H9 (cell line): ENCODE results near the gene MALT1. TPM values are rescaled to one million over a fixed set of nuclear protein-coding genes. Genes with fewer than 3 reads are reported as not detected.

ENCODE experiments used
- DNase-seq: peaks from one replicate; pipeline ENCODE4 v3.0.0-alpha.2; 2017
- H2AFZ ChIP-seq: one replicate; pipeline ENCODE4 v1.6.1; 2013; ENCODE audit warnings: mild to moderate bottlenecking, low read length, control low read depth, moderate library complexity
- H2AK5ac ChIP-seq: 2 replicates; pipeline ENCODE4 v1.6.1; 2013; ENCODE audit warnings: low read length, control low read depth, mixed read lengths; ENCODE audit not compliant: insufficient read length
- H2BK120ac ChIP-seq: one replicate; pipeline ENCODE4 v1.6.1; 2013; ENCODE audit warnings: low read depth, mild to moderate bottlenecking, low read length, control low read depth, inconsistent platforms; ENCODE audit not compliant: poor library complexity, severe bottlenecking
- H2BK12ac ChIP-seq: 2 replicates; pipeline ENCODE4 v1.6.1; 2013; ENCODE audit warnings: low read length, control low read depth, mixed read lengths, low read depth; ENCODE audit not compliant: insufficient read length
- H2BK15ac ChIP-seq: 2 replicates; pipeline ENCODE4 v1.6.1; 2013; ENCODE audit warnings: low read depth, low read length, control low read depth
- H2BK20ac ChIP-seq: one replicate; pipeline ENCODE4 v1.6.1; 2013; ENCODE audit warnings: low read depth, mild to moderate bottlenecking, low read length, control low read depth, inconsistent platforms; ENCODE audit not compliant: poor library complexity, severe bottlenecking
- H2BK5ac ChIP-seq: 2 replicates; pipeline ENCODE4 v1.6.1; 2013; ENCODE audit warnings: low read length, control low read depth, mixed read lengths; ENCODE audit not compliant: insufficient read length
- H3K14ac ChIP-seq: 2 replicates; pipeline ENCODE4 v1.6.1; 2013; ENCODE audit warnings: low read length, control low read depth; ENCODE audit not compliant: insufficient read depth
- H3K18ac ChIP-seq: 2 replicates; pipeline ENCODE4 v1.6.1; 2013; ENCODE audit warnings: low read depth, mild to moderate bottlenecking, mixed read lengths, low read length, control low read depth; ENCODE audit not compliant: insufficient read length
- H3K23ac ChIP-seq: 2 replicates; pipeline ENCODE4 v1.6.1; 2013; ENCODE audit warnings: low read length, control low read depth, mixed read lengths, low read depth; ENCODE audit not compliant: insufficient read length
- H3K23me2 ChIP-seq: 2 replicates; pipeline ENCODE4 v1.6.1; 2013; ENCODE audit warnings: low read depth, mild to moderate bottlenecking, mixed read lengths, low read length, control low read depth; ENCODE audit not compliant: insufficient read length, poor library complexity, severe bottlenecking
- H3K27ac ChIP-seq: 2 replicates; pipeline ENCODE4 v1.5.1; 2013; ENCODE audit warnings: low read length, control low read depth, mixed read lengths, low read depth; ENCODE audit not compliant: insufficient read length
- H3K27me3 ChIP-seq: 2 replicates; pipeline ENCODE4 v1.6.1; 2013; ENCODE audit warnings: low read length, control low read depth, inconsistent platforms; ENCODE audit not compliant: insufficient read depth
- H3K4ac ChIP-seq: 2 replicates; pipeline ENCODE4 v1.6.1; 2013; ENCODE audit warnings: low read depth, mild to moderate bottlenecking, control low read depth, inconsistent platforms, low read length, moderate library complexity
- H3K4me1 ChIP-seq: 2 replicates; pipeline ENCODE4 v1.6.1; 2013; ENCODE audit warnings: low read length, control low read depth, inconsistent platforms; ENCODE audit not compliant: insufficient read depth
- H3K4me2 ChIP-seq: 2 replicates; pipeline ENCODE4 v1.6.1; 2013; ENCODE audit warnings: low read length, control low read depth, mixed read lengths; ENCODE audit not compliant: insufficient read length, insufficient read depth
- H3K56ac ChIP-seq: 2 replicates; pipeline ENCODE4 v1.6.1; 2013; ENCODE audit warnings: low read depth, mild to moderate bottlenecking, mixed read lengths, low read length, control low read depth; ENCODE audit not compliant: insufficient read length
- H3K79me1 ChIP-seq: 2 replicates; pipeline ENCODE4 v1.6.1; 2013; ENCODE audit warnings: low read depth, mild to moderate bottlenecking, moderate library complexity, low read length, control low read depth, inconsistent platforms; ENCODE audit not compliant: insufficient read depth, poor library complexity, severe bottlenecking
- H3K79me2 ChIP-seq: 2 replicates; pipeline ENCODE4 v1.6.1; 2013; ENCODE audit warnings: low read length, control low read depth, inconsistent platforms; ENCODE audit not compliant: insufficient read depth
- H3K9ac ChIP-seq: 2 replicates; pipeline ENCODE4 v1.6.1; 2013; ENCODE audit warnings: low read length, control low read depth, mixed read lengths; ENCODE audit not compliant: insufficient read length; ENCODE audit errors: extremely low read depth
- H3K9me3 ChIP-seq: one replicate; pipeline ENCODE4 v1.6.1; 2013; ENCODE audit warnings: low read depth, low read length, inconsistent platforms; ENCODE audit not compliant: control insufficient read depth
- H3T11ph ChIP-seq: one replicate; pipeline ENCODE4 v1.6.1; 2013; ENCODE audit warnings: mild to moderate bottlenecking, low read length, control low read depth, inconsistent platforms
- H4K20me1 ChIP-seq: one replicate; pipeline ENCODE4 v1.6.1; 2013; ENCODE audit not compliant: control insufficient read depth, insufficient read length, insufficient read depth
- H4K5ac ChIP-seq: 2 replicates; pipeline ENCODE4 v1.6.1; 2013; ENCODE audit warnings: low read depth, mild to moderate bottlenecking, mixed read lengths, low read length, control low read depth; ENCODE audit not compliant: insufficient read length
- H4K8ac ChIP-seq: replicated peaks from 2 replicates; pipeline ENCODE4 v1.6.1; 2013; ENCODE audit warnings: low read length, control low read depth, mixed read lengths, low read depth; ENCODE audit not compliant: insufficient read length
- H4K91ac ChIP-seq: 2 replicates; pipeline ENCODE4 v1.6.1; 2013; ENCODE audit warnings: low read depth, mild to moderate bottlenecking, moderate library complexity, mixed read lengths, low read length, control low read depth; ENCODE audit not compliant: insufficient read length
- H3K27ac Mint-ChIP-seq, 3 experiments: 2 replicates in 2 of 3; 3 replicates in 1 of 3; pipeline ENCODE4 v1.8.0; 2020 to 2021; ENCODE audit warnings: mixed read lengths in 3 of 3, mild to moderate bottlenecking in 1 of 3, moderate library complexity in 1 of 3
- H3K27me3 Mint-ChIP-seq: 2 replicates; pipeline ENCODE4 v1.8.0; 2021; ENCODE audit warnings: low read depth, mild to moderate bottlenecking, moderate library complexity, mixed read lengths
- H3K36me3 Mint-ChIP-seq, 3 experiments: 2 replicates in 2 of 3; 3 replicates in 1 of 3; pipeline ENCODE4 v1.8.0; 2020 to 2021; ENCODE audit warnings: low read depth in 3 of 3, mixed read lengths in 3 of 3; ENCODE audit not compliant: insufficient read depth in 1 of 3
- H3K4me1 Mint-ChIP-seq, 2 experiments: 2 replicates each; pipeline ENCODE4 v1.8.0; 2020; ENCODE audit warnings: mixed read lengths in 2 of 2
- H3K4me3 Mint-ChIP-seq, 2 experiments: 2 replicates in 1 of 2; 3 replicates in 1 of 2; pipeline ENCODE4 v1.8.0; 2020 to 2021; ENCODE audit warnings: mild to moderate bottlenecking in 2 of 2, mixed read lengths in 2 of 2, moderate library complexity in 1 of 2
- H3K9me3 Mint-ChIP-seq, 2 experiments: 2 replicates in 1 of 2; 3 replicates in 1 of 2; pipeline ENCODE4 v1.8.0; 2020; ENCODE audit warnings: mild to moderate bottlenecking in 2 of 2, mixed read lengths in 2 of 2, moderate library complexity in 1 of 2
- WGBS: extraction: QIAGEN DNeasy Blood & Tissue Kit; methylation state at CpG from one replicate; pipeline ENCODE4 v1.1.7; 2013; ENCODE audit warnings: missing lambda C conversion rate, low lambda C conversion rate, mixed read lengths; ENCODE audit not compliant: insufficient read length; ENCODE audit errors: extremely low coverage; 5-methylcytosine and 5-hydroxymethylcytosine counted together
- total RNA-seq: library from RNA; stranded (reverse); gene quantifications from 2 replicates; pipeline ENCODE4 v1.2.1, GENCODE V29; 2021
- TF ChIP-seq, protein P1 (sequence below): fragments of 200-600 bp; sonication (generic); conservative IDR thresholded peaks from 3 replicates; pipeline ENCODE4 v1.8.0; 2021; ENCODE audit warnings: antibody characterized with exemption, mild to moderate bottlenecking

Gene MALT1
- total RNA-seq, 1 experiment from 2014 or later = 18.1 TPM

- Histone ChIP-seq H2AK5ac (no peak overlapping the region), H4K91ac (no peak overlapping the region), H3K27ac (no peak overlapping the region), H2BK15ac (no peak overlapping the region), H2BK20ac (no peak overlapping the region), H2BK5ac (no peak overlapping the region), H3K79me1 (no peaks in the 10 kb centered on the region), H2BK120ac (no peak overlapping the region), H3K56ac (no peak overlapping the region), H3K23ac (no peak overlapping the region), H3K4me1 (no peaks in the 10 kb centered on the region; the same call in 1 of the 2 replicates), H2AFZ (no peak overlapping the region), H4K8ac (no peak overlapping the region), H4K20me1 (no peaks in the 10 kb centered on the region), H3K4me2 (no peak overlapping the region), H3K18ac (no peak overlapping the region), H3K27me3 (no peaks in the 10 kb centered on the region), H3T11ph (no peak overlapping the region), H3K23me2 (no peaks in the 10 kb centered on the region), H3K9me3 (no peaks in the 10 kb centered on the region), H3K4ac (no peak overlapping the region), H3K14ac (no peak overlapping the region), H4K5ac (no peak overlapping the region), H3K9ac (no peak overlapping the region), H3K79me2 (no peaks in the 10 kb centered on the region), H2BK12ac (no peak overlapping the region)
- Mint-ChIP-seq H3K27ac (no peak overlapping the region), H3K4me1 (no peaks in the 10 kb centered on the region), H3K36me3 (peaks cover 13 to 33% (median 28%) of the 10 kb centered on the region in 3 experiments), H3K4me3 (no peak overlapping the region), H3K27me3 (no peaks in the 10 kb centered on the region), H3K9me3 (no peaks in the 10 kb centered on the region)
- no peak for DNase-seq
- TF ChIP-seq, protein P1, sequence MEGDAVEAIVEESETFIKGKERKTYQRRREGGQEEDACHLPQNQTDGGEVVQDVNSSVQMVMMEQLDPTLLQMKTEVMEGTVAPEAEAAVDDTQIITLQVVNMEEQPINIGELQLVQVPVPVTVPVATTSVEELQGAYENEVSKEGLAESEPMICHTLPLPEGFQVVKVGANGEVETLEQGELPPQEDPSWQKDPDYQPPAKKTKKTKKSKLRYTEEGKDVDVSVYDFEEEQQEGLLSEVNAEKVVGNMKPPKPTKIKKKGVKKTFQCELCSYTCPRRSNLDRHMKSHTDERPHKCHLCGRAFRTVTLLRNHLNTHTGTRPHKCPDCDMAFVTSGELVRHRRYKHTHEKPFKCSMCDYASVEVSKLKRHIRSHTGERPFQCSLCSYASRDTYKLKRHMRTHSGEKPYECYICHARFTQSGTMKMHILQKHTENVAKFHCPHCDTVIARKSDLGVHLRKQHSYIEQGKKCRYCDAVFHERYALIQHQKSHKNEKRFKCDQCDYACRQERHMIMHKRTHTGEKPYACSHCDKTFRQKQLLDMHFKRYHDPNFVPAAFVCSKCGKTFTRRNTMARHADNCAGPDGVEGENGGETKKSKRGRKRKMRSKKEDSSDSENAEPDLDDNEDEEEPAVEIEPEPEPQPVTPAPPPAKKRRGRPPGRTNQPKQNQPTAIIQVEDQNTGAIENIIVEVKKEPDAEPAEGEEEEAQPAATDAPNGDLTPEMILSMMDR = no peak
- WGBS = no CpG with 5 or more reads among the region's 6 CpGs
These were observed 16.6 kb downstream of the MALT1 start for GRCh38 chr18:58687871-58688308.
